ENCODE data around the gene CLCN1.

The CLCN1 gene

DNA sequence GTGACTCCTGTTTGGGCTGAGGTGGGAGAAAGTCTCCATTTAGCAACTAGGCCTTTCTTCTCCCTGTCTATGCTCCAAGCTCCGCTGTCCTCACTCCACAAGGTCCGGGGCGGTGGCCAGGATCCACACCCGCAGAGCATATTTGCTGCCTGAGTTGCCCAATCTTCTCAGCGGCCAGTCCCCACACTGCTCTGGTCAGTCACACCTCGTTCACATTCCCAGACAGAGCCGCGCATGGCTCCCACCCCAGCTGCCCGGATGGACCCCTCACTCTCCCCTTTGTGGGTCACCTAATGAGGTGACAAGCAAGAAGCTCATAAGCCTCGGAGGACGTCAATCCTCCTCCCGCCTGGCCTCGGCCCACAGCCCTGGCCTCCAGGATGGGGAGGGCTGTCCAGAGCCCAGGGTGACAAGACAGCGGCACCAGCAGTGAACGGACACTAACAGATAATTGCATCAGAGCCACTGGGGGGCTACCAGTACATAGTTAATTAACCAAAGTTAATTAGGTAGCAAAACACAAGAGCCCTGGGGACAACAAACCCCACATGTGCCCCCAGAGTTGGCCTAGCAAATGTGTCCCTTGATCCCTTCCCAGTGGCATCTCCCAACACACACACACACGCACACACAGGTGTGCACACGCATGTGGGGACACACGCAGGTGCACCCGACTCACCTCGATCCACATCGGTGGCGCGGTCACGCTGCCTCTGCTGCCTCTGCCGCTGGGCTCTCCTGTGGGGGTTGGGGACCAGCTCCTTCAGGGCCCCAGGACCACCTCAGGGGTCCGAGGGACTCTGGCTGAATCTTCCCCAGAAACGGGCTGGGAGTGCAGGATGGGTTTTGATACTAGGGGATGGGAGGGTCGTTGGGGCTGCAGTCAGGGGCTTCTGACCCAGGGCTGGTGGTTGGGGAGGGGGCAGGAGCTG, 81.0 kb downstream of the CLCN1 start:
- DNase-seq (ENCODE audit: low spot score): no peak

DNA sequence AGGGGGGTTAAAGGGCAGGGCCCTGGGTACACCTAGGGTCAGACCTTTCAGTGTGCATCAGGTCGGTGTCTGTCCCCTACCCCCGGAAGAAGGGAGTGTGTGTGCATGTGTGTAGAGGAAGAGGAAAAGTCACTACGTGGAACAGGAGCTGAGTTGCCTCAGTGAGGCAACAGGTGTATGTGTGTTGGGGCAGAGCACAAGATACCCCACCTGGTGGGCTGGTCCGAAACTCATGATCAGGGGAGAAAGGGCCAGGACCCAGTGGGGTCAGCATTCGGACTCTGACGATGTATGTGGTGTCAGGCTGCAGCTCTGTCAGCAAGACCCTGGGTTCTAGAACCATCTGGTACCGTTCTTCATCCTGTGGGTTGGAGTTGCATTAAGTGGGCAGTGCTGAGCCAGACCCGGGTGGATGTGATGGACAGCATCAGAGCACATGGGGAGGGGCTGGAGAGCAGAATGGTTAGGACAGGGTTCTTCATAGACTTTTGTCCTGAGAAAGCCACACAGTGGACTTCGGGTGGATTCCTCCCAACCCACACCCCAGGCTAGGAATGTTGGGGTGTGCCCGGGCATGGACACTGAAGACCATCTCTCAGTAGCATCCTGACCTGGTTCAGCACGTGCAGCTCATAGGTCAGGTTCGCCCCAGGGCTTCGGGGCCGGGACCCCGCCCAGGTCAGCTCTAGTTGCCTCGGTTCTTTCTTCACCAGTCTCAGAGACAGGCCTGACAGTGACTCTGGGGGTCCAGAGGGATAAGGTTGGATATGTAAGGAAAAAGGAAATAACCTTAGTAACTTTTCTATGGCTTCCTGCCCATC, 82.0 kb downstream of the CLCN1 start:
- DNase-seq (ENCODE audit: low spot score): no peak

DNA sequence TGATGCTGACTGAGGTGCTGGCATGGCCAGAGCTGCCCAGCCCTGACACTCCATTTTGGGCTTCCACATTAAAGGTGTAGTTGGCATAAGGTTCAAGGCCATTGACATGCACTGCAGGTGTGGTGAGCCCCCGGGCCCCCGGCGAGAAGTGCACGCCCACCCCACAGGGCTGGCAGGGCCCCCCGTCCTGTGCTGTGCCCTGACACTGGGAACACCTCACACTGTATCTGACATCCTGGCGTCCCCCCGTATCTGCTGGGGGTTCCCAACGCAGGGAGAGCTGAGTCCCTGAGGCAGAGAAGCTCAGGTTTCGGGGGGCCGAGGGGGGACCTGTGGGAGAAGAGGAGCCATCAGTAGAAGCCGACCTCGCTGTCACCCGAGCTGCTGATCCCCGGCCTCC, 82.7 kb downstream of the CLCN1 start:
- DNase-seq (ENCODE audit: low spot score): no peak

DNA sequence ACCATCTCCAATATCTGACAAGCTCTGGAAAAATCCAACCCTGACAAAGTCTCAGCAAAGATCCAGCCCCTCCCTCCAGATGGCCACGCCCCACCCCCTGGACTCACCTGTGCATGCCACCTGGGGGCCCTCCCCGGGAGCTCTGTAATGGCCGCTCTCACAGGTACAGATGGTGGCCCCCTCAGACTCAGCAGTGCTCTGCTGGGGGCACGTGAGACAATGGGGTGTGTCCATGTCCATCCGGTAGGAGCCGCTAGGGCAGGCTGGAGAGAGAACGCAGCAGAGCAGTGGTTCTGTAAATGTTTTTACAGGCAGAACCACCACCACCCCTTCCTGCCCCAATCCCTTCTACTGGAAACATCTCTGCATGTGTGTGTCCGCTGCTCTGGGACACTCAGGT, 83.2 kb downstream of the CLCN1 start:
- no peak for DNase-seq (ENCODE audit: low spot score)

DNA sequence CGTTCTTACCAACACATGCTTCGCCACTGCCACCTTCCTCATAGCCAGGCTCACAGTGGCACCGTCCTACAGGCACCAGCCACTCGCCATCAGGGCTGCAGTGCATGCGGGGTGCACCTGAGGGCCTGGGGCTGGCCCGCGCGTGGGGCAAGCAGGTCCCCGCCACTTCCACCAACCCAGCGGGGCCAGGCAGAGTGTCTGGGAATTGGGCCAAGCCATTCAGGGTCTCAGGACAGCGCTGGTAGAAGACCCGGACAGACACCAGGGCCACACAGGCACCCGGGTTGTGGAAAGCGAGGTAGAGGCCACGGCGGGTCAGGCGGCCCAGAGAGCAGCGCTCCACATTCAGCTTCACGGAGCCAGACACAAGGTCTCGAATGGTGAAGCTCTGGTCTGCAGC, 83.7 kb downstream of the CLCN1 start:
- no peak for DNase-seq (ENCODE audit: low spot score)

DNA sequence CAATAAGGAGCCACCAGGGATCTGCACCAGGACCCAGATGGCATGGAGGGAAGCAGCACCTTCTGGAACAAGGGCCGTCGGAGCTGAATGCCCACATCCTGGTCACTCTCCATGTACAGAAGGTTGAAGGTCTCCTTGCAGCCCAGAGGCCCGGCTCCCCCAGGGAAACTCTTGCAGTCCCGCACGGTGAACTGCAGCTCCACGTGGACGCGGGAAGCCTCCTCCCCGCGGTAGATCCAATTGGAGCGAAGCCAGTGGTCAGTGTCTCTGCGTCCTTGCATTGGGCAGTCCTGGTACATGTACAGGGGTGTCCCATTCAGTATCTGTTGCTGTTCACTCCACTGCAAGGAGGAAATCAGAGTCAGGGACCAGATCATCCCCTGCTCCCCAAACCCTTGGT, 85.4 kb downstream of the CLCN1 start:
- no peak for DNase-seq (ENCODE audit: low spot score)
